AG08396 (cell line): Measurements from ENCODE around the gene PAMR1.
"Not testable (repeated sequence)": the region's sequence is repeated elsewhere in the genome, so short reads cannot be mapped to it uniquely, and the experiment has no call there.

Experiments
- DNase-seq: peaks from one replicate; pipeline ENCODE4 v3.0.0; 2012; ENCODE audit warnings: low spot score, mixed read lengths

Gene PAMR1, protein sequence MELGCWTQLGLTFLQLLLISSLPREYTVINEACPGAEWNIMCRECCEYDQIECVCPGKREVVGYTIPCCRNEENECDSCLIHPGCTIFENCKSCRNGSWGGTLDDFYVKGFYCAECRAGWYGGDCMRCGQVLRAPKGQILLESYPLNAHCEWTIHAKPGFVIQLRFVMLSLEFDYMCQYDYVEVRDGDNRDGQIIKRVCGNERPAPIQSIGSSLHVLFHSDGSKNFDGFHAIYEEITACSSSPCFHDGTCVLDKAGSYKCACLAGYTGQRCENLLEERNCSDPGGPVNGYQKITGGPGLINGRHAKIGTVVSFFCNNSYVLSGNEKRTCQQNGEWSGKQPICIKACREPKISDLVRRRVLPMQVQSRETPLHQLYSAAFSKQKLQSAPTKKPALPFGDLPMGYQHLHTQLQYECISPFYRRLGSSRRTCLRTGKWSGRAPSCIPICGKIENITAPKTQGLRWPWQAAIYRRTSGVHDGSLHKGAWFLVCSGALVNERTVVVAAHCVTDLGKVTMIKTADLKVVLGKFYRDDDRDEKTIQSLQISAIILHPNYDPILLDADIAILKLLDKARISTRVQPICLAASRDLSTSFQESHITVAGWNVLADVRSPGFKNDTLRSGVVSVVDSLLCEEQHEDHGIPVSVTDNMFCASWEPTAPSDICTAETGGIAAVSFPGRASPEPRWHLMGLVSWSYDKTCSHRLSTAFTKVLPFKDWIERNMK

DNA sequence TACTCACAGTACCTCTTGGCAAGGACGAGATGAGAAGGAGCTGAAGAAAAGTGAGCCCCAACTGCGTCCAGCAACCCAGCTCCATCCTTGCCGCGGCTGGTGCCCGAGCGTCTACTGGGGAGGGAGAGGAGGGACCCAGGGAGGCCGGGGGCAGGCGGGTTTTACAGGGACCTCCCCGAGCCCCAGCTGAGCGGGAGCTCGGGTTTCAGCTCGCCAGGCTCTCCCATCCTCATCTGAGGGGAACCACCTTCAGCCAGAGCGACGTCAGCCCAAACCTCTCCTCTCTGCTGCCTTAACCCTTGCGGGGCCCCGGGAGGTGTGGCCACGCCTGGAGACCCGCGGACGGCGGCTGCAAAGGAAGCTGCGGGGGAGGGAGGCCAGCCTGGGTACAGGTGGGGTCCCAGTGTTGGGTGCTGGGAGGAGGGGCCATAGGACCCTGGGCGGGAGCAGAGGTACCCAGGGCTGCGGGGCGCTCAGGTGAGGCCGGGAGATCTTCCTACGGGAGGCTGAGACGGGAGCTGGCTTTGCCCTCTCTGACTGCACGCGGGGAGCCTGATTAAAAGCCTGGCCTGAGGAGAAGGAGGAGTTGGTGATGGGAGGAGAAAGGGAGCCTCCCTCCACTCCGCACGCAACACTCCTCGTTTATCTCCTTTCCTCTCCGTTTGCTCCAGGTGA is at the start of gene PAMR1:
PAMR1 (minus strand) TSS at position 116 of the 675 bp plus-strand sequence; CDS start at position 85, 31 bp downstream.
- DNase-seq = peak; percentile 79

DNA sequence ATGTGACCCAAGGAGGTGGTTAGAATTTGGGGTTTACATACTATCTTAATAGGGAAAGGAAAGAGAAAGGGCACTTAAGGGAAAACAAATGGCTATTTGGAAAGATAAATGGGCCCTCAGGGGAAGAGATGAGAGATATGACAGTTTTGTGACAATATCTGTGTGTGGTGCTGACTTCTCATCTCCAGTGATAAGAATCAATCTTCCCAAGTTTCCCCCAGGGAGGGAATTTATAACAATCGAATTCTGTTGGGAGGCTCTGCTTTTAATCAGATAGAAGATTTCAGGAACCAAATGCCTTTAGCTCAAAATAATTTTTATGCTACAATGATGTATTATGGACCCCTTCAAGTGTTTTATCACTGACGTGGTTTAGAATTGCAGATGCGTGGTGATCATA is 46.3 kb upstream of the PAMR1 start:
- no peak for DNase-seq

DNA sequence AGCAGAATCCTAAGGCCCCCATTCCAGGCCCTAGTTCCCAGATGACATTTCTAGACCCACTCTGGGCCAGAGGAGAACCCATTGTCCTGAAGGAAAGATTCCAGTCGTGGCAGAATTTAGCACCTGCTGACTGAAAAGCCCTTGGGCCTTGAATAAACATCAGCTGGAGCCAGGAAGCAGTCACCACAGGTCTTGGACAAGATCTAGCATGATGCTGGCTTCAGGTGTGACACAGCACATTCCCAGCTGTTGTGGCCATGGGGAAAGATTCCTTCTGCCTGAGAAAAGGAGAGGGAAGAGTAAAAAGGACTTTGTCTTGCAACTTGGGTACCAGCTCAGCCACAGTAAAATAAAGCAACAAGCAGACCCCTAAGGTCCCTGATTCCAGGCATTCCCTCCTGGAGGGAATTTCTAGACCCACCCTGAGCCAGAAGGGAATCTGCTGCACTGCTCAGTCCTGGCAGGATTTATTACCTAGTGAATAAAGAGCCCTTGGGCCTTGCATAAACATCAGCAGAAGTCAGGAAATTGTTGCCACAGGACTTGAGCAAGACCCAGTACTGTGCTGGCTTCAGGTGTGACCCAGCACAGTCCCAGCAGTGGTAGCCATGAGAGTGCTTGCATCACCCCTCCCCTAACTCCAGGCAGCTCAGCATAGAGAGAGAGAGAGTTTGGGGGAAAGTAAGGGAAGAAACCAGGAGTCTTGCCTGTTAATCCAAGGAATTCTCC is 42.5 kb upstream of the PAMR1 start:
- DNase-seq = no peak

DNA sequence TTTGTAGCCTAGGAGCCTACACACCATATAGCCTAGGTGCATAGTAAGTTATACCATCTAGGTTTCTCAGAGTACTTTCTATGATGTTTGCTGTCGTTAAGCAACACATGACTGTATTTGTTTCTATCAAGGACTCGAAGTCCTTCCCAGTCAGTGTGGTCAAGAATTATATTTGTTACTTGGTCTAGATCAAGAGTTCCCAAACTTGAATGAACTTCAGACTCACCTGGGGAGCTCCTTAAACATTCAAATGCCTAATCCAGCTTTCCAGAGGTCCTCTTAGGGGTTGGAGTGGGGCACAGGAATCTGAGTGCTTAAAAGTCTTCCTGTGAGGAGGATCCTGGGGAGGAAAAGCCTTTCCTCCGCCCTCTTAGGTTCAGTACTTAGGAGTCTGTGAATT is 41.5 kb upstream of the PAMR1 start:
- no peak for DNase-seq

DNA sequence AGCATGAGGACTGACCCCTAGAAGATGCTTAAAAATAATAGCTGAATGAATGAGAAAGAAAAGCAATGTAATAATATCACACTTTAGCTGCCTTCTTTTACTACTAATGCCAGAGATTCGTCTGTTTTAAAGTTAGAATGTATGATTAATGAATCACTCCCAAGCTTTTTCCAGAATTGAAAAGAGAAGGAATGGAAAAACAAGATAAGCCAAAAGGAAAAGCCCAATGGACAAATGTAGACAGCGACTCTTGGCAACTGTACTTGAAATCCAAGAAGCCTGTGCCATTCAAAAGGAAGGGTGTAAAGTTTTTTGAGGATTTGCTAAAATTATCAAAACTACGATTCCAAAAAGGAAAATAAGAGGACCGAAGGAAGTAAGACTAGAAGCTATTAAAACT is 40.8 kb upstream of the PAMR1 start:
- DNase-seq = no peak

DNA sequence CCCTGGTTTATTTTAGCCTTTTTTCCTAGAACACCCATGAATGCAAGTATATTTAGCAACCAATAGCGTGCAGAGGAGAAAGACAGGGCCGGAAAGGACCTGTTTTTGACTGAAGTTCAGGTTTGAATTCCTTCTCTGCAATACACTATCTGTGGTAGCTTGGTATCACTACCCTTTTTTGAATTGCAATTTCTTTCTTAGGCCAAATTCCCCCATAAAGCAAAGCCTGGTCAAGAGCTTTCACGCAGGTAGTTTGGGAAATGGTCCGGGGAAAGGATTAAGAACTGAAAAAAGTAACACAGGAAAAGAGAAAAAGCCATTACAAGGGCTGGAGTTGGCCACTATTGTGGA is 38.8 kb upstream of the PAMR1 start:
- no peak for DNase-seq

DNA sequence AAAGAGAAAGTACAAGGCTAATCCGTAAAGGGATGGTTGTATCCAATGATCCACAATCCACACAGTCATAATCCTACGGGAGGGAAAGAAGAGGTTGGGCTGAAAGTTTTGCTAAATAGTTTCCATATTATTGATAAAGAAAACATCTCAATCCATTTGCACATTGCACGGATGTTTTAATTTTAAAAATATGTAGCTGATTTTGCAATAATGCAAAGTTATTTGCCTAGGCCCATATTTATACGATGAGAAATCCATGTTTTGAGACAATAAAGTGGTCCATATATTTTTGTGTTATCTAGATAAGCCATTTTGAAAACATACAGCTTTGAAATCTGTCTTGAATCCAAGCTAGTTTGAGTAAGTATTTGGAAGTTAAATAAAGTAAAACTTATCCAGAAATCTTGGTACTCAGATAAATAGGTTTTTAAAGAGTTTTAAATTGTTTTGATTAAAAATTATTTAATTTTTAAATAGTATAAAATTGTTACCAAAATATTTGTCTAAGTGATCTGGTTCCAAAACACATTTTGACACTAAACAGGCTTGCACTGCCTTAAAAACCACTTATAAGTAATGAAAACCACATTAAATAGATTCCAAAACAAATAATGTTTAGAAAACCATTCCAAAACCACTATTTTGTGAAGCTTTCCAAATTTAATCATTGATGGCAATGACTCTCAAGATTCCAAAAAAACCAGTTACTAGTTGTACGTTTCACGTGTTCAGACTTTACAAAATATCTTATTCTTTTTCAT is 38.2 kb upstream of the PAMR1 start:
- DNase-seq = no peak

DNA sequence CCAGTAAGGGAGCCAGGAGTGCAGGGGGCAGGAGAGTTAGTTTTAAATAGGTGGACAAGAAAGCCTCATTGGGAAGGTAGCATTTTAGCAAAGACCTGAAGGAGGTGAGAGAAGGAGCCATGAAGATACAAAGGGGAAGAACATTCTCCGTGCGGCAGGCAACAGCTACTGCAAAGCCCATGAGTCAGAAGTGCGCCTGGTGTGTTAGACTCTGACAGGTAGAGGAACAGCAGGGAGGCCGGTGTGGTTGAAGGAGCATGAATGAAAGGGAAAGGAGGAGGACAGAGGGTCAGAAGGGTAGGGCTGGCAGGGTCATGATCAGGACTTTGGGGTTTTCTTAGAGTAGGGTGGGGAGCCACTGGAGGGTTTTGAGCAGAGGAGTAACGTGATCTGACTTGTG is 34.5 kb upstream of the PAMR1 start:
- no peak for DNase-seq

DNA sequence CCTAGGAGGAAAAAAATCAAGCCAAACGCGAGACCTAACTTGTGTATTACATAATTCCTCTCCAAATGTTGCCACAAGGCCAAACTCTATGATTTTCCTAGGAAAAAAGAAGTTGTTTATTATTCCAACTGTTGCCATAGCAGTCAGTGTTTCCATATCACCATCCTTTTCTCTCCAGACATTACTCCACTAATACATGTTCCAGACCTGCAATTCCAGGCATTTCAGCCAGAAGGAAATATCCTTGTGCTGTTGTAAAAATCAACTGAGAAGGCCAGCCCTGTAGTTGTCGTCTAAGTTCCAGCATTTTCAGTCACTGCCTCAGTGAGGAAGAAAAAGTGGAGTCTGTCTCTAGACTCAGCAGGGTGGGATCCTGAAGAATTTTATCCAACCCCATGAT is 33.1 kb upstream of the PAMR1 start:
- no peak for DNase-seq

DNA sequence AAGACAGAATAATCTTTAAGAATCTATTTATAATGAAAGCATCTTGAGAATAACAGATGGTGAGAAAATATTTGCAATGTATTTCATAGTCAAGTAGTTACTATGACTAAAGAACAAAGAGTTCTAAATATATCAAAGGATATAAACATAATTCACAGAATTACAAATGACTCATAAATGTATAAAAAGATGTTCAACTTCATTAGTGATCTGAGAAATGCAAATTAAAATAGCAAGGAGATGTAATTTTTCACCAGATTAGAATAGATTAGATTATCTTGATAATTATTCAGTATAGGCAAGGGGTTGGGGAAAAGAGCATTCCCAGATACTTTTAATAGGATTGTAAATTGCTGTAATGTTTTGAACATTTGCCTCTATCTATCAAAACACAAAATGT is 30.1 kb upstream of the PAMR1 start:
- DNase-seq = no peak

DNA sequence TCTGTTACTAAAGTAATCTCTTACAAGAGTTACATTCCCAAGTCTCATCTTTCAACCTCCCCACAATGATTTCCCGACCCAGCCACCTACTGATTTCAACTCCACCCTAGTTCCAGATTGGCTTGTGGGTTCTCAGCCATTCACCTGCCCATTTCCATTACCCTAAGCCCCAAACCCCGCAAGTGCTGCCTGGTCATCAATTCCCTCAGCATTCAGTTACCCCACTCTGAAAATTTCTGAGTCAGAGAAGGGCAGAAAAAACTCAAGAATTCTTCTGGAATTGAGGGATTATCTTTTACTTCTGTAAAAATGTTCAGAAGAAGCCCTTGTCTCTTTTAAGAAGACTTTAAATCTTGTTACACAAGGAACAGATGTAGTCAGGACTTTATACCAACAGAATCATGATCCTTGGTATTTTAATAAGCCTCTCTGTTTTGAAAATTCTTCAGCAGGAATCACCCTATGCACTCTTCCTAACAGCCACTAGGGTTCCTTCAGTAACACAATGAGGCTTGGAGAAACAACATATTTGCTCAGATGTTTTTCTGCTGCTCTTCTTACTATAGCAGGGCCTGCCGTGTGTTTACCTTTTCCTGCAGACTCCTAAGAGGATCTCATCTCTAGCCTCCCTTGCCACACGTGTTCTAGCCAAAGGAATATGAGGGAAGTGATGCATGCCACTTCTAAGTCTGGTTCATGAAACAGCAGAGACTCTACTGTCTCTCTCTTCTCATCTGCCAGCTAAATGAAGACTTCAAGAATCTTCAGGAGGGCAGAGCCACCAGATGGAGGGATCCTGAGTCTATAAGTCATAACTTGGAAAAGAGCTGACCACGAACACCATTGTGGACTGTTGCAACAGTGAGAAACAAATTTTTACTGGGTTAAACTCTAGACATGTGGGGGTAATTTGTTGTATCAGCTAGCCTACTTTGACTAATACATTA is 29.3 kb upstream of the PAMR1 start:
- no peak for DNase-seq

DNA sequence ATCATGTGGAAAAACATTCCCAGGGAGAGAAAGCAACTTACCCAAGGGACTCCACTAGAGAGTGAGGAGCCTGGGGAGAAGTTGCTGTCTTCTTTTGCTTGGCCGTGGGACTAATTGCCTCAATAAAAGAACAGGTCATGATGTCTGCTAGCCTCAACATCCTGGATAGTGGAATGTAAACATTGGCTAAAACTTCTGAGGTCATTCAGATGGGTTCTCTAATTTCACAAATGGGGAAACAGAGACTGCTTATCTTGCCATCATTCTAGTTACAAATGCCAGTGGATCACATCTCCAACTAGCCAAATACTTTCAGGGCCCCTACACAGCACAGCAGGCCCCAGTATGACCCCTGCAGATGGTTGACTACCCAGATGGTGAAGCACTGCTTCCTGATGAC is 28.4 kb upstream of the PAMR1 start:
- peak; percentile 50 for DNase-seq

DNA sequence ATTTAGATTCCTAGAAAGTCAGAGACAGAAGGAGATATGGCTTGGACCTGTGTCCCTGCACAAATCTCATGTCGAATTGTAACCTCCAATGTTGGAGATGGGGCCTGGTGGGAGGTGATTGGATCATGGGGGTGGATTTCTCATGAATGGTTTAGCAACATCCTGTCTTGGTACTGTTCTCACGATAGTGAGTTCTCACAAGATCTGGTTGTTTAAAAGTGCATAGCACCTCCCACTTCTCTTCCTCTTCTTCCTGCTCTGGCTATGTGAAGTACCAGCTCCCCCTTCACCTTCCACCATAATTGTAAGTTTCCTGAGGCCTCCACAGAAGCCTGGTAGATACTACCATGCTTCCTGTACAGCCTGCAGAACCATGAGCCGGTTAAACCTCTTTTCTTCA is 27.6 kb upstream of the PAMR1 start:
- no peak for DNase-seq

DNA sequence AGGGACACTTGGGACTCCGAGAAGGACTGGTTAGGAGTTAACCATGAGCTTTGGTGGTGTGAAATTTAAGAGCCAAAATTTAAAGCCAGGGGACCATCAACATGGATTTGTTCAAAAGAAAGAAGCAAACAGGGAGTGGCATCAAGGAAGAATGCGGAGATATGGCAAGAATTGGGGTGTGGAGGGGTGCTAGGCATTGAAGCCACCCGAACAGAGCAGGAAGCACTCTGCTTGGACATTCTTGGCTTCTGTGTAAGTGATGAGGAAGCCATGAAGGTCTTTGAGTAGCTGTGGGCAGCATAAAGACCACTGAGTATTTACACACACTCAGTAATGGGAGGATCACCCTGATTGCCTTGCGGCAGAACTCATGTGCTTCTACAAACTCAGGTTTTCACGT is 27.2 kb upstream of the PAMR1 start:
- no peak for DNase-seq

DNA sequence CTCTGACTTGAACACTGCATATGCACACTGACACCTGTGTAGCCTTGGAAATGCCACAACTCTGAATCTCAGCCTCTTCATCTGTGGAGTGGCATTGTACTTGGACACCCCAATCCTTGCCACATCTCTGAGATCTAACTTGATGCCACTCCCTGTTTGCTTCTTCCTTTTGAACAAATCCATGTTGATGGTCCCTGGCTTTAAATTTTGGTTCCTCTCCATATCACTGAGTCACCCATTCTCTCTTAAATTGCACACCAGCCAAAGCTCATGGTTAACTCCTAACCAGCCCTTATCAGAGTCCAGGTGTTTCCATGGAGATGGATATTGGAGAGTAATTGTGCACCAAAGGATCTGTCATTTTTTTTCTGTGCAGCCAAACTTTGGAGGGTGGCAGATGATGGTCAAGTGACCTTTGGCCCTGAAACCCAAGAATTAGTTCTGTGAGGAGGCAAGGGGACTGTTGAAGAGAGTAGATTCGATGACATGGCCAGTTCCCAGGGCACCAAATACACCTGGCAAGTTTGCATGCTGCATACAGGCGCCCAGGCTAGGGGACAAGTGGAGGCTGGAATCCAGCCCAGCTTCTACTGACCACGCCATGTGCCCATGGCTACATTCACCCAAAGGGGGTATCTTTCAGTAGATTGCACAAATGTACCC is 25.1 kb upstream of the PAMR1 start:
- DNase-seq = no peak

DNA sequence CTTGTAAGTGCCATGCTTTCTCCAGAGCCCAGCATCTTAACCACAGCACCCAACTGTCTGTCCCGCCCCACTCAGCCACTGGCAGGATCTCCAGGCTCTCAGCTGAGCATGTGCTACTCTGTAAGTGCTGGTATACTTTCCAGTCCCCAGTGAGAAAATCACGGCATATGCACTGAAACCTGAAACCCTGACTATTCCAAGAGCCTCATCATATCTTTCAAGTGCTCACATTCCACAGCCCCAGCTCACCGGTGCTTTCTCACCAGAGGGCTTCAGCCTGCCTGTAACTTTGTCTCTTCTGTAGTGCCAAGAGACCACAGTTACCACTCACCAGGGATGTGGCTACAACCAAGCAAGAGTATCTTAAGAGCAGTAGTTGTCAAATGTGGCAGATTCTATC is 24.4 kb upstream of the PAMR1 start:
- DNase-seq = peak; percentile 74

DNA sequence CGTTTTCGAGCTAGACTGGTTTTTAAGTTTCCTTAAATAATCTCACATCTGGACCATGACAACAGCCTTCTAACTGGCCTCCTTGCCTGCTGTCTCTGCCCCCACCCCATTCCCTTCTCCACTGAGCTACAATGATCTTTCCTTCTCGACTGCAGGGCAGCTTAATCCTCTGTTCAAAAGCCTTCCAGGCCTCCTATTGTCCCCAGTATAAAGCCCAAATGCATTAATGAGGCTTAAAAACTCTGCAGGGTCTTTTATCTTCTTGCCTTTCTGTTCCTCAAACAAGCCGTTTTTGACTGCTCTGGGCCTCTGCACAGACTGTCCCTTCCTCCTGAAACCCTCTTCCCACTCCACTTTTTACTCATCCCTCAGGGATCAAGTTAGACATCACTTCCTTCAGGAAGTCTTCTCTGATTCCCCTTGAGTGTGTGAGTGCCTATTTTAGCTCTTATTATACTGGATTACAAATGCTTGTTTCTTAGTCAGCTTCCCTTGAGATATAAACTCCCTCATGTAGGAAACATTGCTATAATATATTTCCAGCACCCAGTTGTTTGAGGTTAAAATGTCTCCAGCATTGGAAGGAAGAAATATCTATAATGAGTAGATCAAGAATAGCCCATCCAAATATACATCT is 23.6 kb upstream of the PAMR1 start:
- no peak for DNase-seq

DNA sequence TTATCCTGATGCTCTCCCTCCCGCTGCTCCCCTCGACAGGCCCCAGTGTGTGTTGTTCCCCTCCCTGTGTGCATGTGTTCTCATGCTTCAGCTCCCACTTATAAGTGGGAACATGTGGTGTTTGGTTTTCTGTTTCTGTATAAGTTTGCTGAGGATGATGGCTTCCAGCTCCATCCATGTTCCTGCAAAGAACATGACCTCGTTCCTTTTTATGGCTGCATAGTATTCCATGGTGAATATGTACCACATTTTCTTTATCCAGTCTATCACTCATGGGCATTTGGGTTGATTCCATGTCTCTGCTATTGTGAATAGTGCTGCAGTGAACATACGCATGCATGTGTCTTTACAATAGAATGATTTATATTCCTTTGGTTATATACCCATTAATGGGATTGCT is 22.6 kb upstream of the PAMR1 start:
- DNase-seq = not testable (repeated sequence)

DNA sequence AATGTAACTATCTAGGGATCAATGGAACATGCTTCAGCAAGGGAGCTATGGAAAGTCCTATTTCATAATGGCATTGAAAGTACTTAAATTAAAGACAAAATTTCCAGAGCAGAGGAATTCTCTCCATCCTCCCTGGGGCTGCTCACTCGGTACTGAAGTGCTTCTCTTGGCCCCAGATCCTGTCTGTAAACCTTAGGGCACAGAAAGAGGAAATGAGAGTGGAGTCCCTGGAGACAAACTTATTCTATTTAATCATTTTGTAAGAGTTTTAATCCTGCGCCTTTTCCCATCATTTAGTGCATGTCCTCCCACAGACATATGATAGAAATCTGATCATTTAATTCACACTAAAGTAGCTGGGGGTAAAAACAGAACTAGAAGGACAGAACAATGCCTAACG is 20.9 kb upstream of the PAMR1 start:
- DNase-seq = no peak
